Esophagus squamous epithelium (tissue), 4 donors: Measurements from ENCODE around the gene KL.

Experiments used
- POLR2A ChIP-seq, 4 donors: fragments of 450-650 bp; IDR thresholded peaks; one replicate each; pipeline ENCODE4 v1.6.1; 2017; ENCODE audit warnings: antibody characterized with exemption in 4 of 4, mild to moderate bottlenecking in 4 of 4, moderate library complexity in 3 of 4
- TF ChIP-seq, protein P1 (sequence below), 6 experiments: fragments of 450-650 bp in 4 of 6; fragments of 200-600 bp in 2 of 6; sonication (generic) in 2 of 6; IDR thresholded peaks; one replicate each; pipeline ENCODE4 v1.5.1; 2016 to 2019; ENCODE audit warnings: antibody characterized with exemption in 6 of 6, mild to moderate bottlenecking in 4 of 6, moderate library complexity in 4 of 6

GRCh38 chr13:32993145-32993544 is 23.1 kb upstream of the KL start:
- TF ChIP-seq, protein P1, sequence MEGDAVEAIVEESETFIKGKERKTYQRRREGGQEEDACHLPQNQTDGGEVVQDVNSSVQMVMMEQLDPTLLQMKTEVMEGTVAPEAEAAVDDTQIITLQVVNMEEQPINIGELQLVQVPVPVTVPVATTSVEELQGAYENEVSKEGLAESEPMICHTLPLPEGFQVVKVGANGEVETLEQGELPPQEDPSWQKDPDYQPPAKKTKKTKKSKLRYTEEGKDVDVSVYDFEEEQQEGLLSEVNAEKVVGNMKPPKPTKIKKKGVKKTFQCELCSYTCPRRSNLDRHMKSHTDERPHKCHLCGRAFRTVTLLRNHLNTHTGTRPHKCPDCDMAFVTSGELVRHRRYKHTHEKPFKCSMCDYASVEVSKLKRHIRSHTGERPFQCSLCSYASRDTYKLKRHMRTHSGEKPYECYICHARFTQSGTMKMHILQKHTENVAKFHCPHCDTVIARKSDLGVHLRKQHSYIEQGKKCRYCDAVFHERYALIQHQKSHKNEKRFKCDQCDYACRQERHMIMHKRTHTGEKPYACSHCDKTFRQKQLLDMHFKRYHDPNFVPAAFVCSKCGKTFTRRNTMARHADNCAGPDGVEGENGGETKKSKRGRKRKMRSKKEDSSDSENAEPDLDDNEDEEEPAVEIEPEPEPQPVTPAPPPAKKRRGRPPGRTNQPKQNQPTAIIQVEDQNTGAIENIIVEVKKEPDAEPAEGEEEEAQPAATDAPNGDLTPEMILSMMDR (IDR thresholded peaks at IDR 0.05) = no peak
- TF ChIP-seq POLR2A (IDR thresholded peaks at IDR 0.05) = no peak
